Retinal pigment epithelial cell (primary cell): ENCODE measurements around the gene NLRC4.
A peak's percentile ranks its signal among the peaks of the same experiment; 100 is the strongest.
"Not testable (repeated sequence)": the region's sequence is repeated elsewhere in the genome, so short reads cannot be mapped to it uniquely, and the experiment has no call there.

ENCODE experiments used
- DNase-seq: peaks from one replicate; pipeline ENCODE4 v3.0.0-alpha.2; 2010; ENCODE audit warnings: low read depth
- H3K4me3 ChIP-seq: 2 replicates; pipeline ENCODE4 v1.5.1; 2011; ENCODE audit warnings: mild to moderate bottlenecking, low read length, control low read depth, moderate library complexity
- TF ChIP-seq, protein P1 (sequence below): conservative IDR thresholded peaks from 2 replicates; pipeline ENCODE4 v1.5.1; 2011; ENCODE audit warnings: low read depth, low read length, control low read depth, inconsistent platforms

The NLRC4 gene, protein sequence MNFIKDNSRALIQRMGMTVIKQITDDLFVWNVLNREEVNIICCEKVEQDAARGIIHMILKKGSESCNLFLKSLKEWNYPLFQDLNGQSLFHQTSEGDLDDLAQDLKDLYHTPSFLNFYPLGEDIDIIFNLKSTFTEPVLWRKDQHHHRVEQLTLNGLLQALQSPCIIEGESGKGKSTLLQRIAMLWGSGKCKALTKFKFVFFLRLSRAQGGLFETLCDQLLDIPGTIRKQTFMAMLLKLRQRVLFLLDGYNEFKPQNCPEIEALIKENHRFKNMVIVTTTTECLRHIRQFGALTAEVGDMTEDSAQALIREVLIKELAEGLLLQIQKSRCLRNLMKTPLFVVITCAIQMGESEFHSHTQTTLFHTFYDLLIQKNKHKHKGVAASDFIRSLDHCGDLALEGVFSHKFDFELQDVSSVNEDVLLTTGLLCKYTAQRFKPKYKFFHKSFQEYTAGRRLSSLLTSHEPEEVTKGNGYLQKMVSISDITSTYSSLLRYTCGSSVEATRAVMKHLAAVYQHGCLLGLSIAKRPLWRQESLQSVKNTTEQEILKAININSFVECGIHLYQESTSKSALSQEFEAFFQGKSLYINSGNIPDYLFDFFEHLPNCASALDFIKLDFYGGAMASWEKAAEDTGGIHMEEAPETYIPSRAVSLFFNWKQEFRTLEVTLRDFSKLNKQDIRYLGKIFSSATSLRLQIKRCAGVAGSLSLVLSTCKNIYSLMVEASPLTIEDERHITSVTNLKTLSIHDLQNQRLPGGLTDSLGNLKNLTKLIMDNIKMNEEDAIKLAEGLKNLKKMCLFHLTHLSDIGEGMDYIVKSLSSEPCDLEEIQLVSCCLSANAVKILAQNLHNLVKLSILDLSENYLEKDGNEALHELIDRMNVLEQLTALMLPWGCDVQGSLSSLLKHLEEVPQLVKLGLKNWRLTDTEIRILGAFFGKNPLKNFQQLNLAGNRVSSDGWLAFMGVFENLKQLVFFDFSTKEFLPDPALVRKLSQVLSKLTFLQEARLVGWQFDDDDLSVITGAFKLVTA

GRCh38 chr2:32264422-32265105 lies at the start of gene NLRC4:
Gene NLRC4 (minus strand): TSS chr2:32264886. CDS start chr2:32256775, 8,111 bp downstream.
- TF ChIP-seq, protein P1, sequence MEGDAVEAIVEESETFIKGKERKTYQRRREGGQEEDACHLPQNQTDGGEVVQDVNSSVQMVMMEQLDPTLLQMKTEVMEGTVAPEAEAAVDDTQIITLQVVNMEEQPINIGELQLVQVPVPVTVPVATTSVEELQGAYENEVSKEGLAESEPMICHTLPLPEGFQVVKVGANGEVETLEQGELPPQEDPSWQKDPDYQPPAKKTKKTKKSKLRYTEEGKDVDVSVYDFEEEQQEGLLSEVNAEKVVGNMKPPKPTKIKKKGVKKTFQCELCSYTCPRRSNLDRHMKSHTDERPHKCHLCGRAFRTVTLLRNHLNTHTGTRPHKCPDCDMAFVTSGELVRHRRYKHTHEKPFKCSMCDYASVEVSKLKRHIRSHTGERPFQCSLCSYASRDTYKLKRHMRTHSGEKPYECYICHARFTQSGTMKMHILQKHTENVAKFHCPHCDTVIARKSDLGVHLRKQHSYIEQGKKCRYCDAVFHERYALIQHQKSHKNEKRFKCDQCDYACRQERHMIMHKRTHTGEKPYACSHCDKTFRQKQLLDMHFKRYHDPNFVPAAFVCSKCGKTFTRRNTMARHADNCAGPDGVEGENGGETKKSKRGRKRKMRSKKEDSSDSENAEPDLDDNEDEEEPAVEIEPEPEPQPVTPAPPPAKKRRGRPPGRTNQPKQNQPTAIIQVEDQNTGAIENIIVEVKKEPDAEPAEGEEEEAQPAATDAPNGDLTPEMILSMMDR, result no peak
- DNase-seq, result no peak
- H3K4me3 ChIP-seq, result no peak within 1 kb of the TSS

- DNase-seq, result no peak
- TF ChIP-seq, protein P1, result no peak
- no peak overlapping the region for H3K4me3 ChIP-seq
Measured at GRCh38 chr2:32310577-32310976, 45.9 kb upstream of the NLRC4 start.

DNA sequence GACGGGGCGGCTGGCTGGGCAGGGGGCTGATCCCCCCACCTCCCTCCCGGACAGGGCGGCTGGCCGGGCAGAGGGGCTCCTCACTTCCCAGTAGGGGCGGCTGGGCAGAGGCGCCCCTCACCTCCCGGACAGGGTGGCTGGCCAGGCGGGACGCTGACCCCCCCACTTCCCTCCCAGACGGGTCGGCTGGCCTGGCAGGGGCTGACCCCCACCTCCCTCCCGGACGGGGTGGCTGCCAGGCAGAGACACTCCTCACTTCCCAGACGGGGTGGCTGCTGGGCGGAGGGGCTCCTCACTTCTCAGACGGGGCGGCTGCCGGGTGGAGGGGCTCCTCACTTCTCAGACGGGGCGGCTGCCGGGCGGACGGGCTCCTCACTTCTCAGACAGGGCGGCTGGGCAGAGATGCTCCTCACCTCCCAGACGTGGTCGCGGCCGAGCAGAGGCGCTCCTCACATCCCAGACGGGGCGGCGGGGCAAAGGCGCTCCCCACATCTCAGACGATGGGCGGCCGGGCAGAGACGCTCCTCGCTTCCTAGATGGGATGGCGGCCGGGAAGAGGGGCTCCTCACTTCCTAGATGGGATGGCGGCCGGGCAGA lies 29.4 kb upstream of the NLRC4 start:
- not testable (repeated sequence) for H3K4me3 ChIP-seq, DNase-seq

DNA sequence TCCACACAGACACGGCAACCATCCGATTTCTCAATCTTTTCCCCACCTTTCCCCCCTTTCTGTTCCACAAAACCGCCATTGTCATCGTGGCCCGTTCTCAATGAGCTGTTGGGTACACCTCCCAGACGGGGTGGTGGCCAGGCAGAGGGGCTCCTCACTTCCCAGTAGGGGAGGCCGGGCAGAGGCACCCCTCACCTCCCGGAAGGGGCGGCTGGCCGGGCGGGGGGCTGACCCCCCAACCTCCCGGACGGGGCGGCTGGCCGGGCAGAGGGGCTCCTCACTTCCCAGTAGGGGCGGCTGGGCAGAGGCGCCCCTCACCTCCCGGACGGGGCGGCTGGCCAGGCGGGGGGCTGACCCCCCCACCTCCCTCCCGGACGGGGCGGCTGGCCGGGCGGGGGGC lies 28.8 kb upstream of the NLRC4 start:
- DNase-seq, H3K4me3 ChIP-seq: not testable (repeated sequence)

- no peak for DNase-seq
- TF ChIP-seq, protein P1, result no peak
- H3K4me3 ChIP-seq, result no peak overlapping the region
Measured at GRCh38 chr2:32291746-32292145, 27.1 kb upstream of the NLRC4 start.

DNA sequence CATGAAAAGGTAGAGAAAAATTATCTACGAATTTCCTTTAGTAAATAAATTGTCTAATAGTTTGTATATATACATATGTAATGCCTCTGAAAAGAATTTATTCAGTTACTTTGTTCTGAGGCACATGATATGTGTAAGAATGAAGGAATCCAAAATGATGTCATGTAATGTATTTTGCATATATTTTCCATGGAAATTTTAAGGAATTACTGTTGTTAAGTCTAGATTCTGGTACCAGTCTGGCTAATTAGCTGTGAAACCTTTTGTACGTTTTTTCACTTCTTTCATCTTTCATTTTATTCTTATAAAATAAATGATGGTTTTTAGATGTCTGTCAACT lies 25.3 kb upstream of the NLRC4 start:
- no peak for DNase-seq
- TF ChIP-seq, protein P1, result no peak
- H3K4me3 ChIP-seq, result no peak overlapping the region

DNA sequence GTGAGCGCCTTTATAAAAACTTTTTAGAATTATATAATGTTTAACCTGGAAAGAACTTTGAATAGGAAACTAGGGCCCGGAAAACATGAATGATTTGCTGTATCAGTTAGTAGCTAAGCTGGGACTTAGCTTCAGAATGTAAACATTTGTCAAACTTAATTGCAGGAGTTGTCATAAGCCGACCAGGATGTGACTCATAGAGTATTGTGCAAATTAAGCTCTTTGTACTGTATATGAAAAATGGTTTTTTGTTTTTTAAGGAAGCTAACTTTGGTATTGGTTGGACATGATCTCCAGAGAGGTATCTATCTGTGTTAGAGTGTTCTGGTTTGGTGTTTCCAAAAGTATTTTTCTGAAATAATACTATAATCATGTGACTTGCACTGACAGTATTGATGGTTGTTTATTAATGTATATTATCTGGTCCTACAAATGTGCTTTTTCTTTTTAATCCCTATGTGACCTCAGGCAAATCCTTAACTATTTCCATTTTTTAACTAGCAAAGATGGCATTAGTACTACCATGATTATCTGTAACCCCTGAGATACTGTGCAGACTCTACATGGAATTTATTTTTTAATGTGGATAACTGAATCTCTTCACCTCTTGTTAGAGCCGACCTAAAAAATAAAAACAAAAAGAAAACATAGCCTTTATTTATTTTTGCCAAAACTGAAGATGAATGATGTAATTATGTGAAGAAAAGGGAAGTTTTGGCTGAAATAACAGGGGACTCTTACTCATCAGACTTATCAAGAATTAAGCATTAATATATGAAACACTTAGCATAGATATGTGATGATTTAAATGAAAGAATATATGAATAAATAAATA lies 24.7 kb upstream of the NLRC4 start:
- H3K4me3 ChIP-seq, result no peak overlapping the region
- TF ChIP-seq, protein P1, result no peak
- DNase-seq, result peak; percentile 57
